ENCODE measurements around the gene PRSS38.

Gene PRSS38

GRCh38 chr1:227886993-227887696 is 71.7 kb downstream of the PRSS38 start:
- DNase-seq, result no peak

DNA sequence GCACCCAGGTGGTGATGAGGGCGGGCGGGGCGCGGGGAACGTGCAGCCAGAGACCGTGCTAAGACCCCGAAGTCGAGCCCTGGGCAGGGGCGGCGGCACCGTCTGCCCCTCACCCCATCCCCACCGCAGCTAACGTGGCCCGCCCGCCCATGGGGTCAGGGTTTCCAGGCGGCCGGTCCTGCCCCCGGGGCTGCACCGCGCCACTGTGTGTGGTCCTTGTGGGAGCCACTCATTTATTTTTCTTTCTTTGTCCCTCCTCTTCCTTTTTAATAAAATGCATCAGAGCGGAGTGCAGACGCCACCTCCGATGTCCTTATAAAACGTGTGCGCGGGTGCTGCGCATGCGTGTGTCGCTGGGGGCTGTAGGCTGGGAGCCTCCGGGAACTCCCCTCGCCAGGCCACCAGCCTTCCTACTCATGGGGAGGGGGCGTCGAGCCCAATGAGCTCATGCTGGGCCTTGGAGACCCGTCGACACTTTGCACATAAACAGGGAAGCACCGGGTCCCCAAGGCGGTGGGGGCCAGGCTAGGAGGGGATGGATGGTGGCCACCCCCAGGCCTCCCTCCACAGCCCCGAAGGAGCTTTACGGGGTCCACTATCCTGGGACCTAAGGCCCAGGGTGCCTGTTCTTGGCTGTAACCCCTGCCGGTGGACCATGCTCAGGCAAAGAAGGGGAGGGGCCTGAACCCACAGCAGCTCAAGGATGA is 72.4 kb downstream of the PRSS38 start:
- no peak for DNase-seq

DNA sequence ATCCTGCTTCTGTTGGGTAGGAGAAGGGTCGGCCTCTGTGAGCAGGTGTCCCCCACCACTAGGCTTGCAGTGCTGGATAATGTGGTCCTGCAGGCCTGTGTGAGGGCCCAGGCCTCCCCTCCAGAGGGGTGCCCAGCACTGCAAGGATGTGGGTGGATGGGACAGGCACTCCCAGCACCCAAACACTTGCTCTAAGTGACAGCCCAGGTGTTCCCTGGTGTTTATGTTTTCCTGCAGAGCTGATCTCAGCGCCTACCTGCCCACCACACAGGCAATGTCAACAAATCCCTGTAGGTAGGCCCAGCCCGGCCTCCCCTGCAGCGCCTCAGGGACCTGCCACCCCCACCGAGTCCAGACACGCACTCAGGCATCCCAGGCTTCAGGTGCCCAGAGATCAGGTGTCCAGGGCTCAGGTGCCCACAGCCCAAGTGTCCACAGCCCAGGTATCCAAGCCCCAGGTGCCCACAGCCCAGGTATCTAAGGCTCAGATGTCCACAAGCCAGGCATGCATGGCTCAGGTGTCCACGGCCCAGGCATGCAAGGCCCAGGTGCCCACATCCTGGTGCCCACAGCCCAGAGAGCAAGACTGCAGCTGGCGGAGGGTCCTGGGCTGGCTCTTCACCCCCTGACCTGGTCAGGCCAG is 73.0 kb downstream of the PRSS38 start:
- DNase-seq, result no peak

- DNase-seq, result no peak
These were observed 73.8 kb downstream of the PRSS38 start for GRCh38 chr1:227889047-227889862.

DNA sequence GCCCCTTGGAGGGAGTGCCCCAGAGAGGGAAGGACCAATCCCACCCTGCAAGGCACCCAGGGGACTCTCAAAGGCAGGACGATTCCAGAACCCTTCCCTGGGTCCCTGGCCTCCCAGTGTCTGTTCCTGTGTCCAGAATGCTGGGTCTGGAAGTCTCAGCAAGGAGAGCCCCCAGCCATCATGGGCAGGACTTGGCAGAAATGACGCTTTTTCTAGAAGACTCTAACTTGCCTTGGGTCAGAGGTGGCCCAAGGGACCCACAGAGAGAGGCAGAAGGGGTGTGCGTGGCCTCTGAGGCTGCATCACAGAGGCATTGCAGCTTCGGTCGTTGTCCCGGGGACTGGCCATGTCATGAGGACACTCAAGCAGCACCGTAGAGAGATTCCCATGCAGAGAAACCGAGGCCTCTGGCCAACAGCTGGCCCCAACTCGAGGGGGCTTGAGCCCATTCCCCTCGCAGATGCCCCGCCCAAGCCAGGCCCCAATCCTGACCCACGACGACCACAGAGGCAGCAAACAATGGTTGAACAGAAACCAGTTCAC is 74.5 kb downstream of the PRSS38 start:
- DNase-seq, result no peak

DNA sequence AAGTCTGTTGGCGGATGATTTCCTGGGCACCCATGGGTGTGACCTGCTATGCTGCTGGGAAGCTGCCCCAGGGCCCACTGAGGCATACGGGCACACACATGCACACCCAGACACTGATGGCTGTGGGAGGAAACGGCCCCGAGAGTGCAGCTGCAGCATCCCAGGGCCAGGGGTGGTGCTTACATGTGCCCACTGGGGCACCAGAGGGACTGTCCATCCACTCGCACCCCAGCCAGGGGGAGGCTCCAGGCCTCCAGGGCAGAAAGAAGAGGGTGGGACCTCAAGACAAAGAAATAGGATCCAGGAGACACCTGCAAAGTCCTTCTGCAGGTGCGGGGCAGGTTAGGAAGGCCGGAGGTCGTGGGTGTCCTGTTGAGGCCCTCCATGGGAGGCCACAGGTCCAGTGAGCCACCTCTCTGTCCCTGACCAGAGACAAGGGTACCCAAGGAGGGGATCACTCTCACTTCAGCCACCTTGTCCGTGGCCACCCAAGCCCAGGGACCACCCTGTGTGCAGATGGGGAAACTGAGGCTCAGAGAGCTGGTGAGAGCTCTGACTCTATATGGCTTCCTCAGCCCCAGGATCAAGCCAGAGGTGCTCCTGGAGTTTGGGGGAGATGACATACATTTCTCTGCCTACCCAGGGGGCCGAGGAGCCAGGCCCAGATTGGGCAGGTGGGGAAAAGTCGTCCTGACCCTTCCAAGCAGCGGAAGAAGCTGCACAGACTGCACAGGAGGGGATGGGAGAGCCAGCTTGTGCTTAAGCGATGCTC is 75.2 kb downstream of the PRSS38 start:
- DNase-seq, result no peak

GRCh38 chr1:227891223-227891954 is 75.9 kb downstream of the PRSS38 start:
- DNase-seq, result no peak

GRCh38 chr1:227891955-227892488 is 76.5 kb downstream of the PRSS38 start:
- DNase-seq, result no peak

DNA sequence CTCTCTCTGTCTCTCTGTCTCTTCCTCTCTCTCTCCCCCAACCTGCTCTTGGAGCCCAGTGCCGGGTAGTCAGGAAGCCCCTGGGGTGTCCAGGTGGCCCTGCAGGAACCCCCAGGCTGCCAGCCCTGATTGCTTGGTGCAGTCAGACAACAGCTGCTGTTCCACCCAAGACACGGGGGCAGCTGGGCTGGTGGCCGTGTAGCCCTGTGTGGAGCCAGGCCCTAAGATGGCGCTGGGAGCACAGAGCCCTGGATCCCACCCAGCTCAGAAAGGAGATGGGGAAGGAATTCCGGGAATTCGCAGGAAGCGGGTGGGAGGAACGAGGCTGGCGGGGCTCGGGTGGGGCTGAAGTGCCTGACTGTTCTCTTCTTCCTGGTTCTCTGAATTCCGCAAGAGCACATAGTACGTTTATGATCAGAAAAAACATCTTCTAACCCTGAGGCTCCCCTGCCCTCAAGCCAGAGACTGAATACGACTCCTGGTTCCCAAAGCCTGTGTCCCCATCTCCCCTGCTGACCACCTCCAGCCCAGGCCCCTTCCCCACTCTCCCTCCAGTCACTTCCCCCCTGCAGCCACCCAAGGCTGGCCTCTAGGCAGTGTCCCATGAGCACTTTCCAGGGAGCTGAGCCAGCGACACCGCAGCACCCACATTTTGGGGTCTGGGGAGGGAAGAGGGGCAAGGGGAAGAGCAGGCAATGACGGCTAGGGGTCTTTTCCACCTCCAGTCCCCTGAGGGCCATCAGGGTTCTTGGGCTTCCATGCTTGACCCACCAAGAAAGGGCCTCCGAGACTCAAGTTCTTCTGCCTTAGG is 77.2 kb downstream of the PRSS38 start:
- no peak for DNase-seq

DNA sequence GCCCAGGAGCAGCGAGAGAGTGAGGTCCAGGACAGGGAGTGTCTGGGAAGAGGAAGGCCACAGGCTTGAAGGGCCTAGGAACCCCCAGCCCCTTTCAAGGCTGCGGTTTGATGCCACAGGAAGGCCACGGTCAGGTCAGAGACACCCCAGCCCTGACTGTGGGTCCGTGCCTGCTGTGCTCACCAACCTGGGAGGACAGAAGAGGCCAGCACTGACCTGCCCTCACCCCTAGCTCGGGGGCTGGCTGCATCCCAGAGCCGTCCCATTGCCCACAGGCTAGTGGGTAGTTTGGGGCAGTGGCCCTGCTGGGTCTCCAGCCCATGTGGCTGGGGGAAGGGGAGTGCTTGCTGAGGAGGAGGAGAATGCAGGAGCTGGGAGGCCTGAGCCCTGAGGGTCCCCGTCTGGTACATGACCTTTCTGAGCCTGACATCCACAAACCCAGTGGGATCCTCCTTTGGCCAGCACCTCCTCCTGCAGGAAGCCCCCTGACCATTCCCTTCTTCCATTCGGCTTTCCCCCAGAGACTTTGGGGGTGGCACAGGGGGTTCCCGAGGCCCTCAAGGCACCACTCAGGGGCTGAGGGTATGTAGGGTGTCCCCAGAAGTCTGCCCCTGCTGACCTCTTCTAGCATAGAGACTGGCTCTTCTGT is 77.9 kb downstream of the PRSS38 start:
- DNase-seq, result no peak

DNA sequence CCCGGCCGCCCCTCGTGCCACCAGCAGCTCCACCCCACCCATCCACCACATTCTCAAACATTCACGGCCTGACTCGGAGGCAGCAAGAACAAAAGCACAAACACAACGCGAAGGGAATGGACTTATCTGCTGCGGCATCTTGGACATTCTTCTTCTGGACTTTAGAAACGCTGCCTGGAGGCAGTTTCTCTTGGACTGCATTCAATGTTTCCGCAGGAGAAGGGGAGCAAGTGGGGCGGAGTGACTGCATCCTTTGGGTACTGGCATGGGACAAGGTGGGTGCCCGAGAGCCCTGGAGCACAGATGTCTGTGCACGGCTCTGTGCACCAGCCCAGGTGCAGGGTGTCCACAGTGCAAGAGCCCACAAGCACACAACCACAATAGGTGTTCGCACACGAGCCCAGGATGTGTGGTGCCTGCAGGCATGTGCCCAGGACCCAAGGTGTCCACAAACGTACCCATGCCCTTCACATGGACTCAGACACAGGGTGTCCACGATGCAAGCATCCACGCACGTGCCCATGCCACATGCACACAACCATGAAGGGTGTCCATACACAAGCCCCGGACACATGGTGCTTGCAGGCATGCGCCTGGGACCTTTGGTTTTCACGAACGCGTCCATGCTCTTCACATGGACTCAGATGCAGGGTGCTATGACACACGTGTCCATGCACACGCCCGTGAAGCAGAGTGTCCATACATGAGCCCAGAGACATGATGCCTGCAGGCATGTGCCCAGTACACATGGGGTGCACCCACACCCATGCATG is 78.7 kb downstream of the PRSS38 start:
- no peak for DNase-seq

DNA sequence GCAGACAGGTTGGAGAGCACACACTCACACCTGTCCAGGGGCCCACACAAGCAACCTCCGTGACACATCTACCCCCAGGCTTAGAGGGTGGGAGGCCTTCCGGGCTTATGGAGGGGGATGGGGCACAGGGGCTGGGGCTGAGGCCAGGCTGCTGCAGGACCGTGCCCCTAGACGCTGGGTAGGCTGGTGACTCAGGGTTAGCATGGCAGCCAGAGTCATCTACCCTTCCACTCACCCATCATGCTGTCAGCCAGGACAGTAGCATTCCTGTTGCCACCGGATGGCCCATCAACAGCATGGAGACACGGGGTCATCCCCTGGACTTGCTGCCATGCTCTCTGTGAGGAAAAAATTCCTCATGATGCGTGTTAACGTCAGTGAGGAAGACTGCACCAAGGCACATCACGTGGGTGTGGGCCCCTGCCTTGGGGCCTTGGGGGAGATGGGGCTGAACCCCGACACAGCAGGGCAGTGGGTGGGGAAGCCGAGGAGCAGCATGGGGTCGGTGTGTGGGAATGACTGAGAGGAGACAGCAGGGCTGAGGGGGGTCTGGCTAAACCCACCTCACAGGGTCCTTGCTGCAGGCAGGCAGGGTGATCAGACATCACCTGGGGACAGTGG is 79.5 kb downstream of the PRSS38 start:
- no peak for DNase-seq

Data from NCI-H1930 (cell line).